C4-2B (cell line): ENCODE results near the gene FAM241A.

Experiments used
- H3K27ac ChIP-seq: fragments of 450-650 bp; 2 replicates; pipeline ENCODE4 v1.5.1; 2017
- CTCF ChIP-seq: fragments of 450-650 bp; conservative IDR thresholded peaks from 2 replicates; pipeline ENCODE4 v1.5.1; 2017; ENCODE audit warnings: mild to moderate bottlenecking
- ZFX ChIP-seq: fragments of 450-650 bp; IDR thresholded peaks from 2 replicates; pipeline ENCODE4 v1.6.1; 2017

FAM241A gene

GRCh38 chr4:112120021-112120420 is 25.2 kb upstream of the FAM241A start:
- TF ChIP-seq CTCF (no peak), ZFX (no peak)
- H3K27ac ChIP-seq: no peak overlapping the region

- no peak for TF ChIP-seq ZFX
- no peak for TF ChIP-seq CTCF
- no peak overlapping the region for H3K27ac ChIP-seq
These were observed 19.8 kb upstream of the FAM241A start for GRCh38 chr4:112125416-112125815.

GRCh38 chr4:112127048-112127637 is 18.1 kb upstream of the FAM241A start:
- TF ChIP-seq CTCF (no peak), ZFX (no peak)
- no peak overlapping the region for H3K27ac ChIP-seq

- TF ChIP-seq ZFX (no peak), CTCF (no peak)
- H3K27ac ChIP-seq: no peak overlapping the region
These were observed 17.5 kb upstream of the FAM241A start for GRCh38 chr4:112127803-112128202.

GRCh38 chr4:112128452-112128851 is 16.8 kb upstream of the FAM241A start:
- H3K27ac ChIP-seq: no peak overlapping the region

GRCh38 chr4:112130906-112131305 is 14.3 kb upstream of the FAM241A start:
- no peak overlapping the region for H3K27ac ChIP-seq

More at GRCh38 chr4:112128452-112128851, 16.8 kb upstream of the FAM241A start:
- TF ChIP-seq ZFX (no peak), CTCF (no peak)

GRCh38 chr4:112136551-112136950 is 8.7 kb upstream of the FAM241A start:
- TF ChIP-seq CTCF: no peak
- no peak for TF ChIP-seq ZFX

More at GRCh38 chr4:112130906-112131305, 14.3 kb upstream of the FAM241A start:
- TF ChIP-seq CTCF: no peak
- no peak for TF ChIP-seq ZFX

More at GRCh38 chr4:112136551-112136950, 8.7 kb upstream of the FAM241A start:
- H3K27ac ChIP-seq: no peak overlapping the region
